CD14-positive monocyte (primary cell): ENCODE measurements around the gene DTNA. TPM values are rescaled to one million over a fixed set of nuclear protein-coding genes. Genes with fewer than 3 reads are reported as not detected.

Experiments
- DNase-seq, 3 donors: peaks; one replicate each; pipeline ENCODE4 v3.0.0-alpha.2; 2011 to 2022
- H2AFZ ChIP-seq: 2 replicates; pipeline ENCODE4 v1.6.0; 2012; ENCODE audit warnings: mild to moderate bottlenecking, low read depth, low read length, inconsistent platforms; ENCODE audit not compliant: insufficient read depth, poor library complexity, severe bottlenecking
- H3K27ac ChIP-seq, 2 donors: 1 replicate in 1 of 2; 2 replicates in 1 of 2; pipeline ENCODE4 v1.5.1; 2012 to 2013; ENCODE audit warnings: low read length in 2 of 2, control low read depth in 1 of 2, inconsistent platforms in 1 of 2, low read depth in 1 of 2, mild to moderate bottlenecking in 1 of 2
- H3K27me3 ChIP-seq, 2 donors: one replicate each; pipeline versions ENCODE4 v1.6.0 to v1.6.1; 2011 to 2013; ENCODE audit warnings: low read length in 2 of 2; ENCODE audit not compliant: control insufficient read depth in 2 of 2, insufficient read depth in 2 of 2
- H3K36me3 ChIP-seq, 2 donors: replicated peaks in 1 of 2; 1 replicate in 1 of 2; 2 replicates in 1 of 2; pipeline versions ENCODE4 v1.5.1 to v1.6.1; 2012 to 2013; ENCODE audit warnings: low read length in 2 of 2, control low read depth in 1 of 2, inconsistent platforms in 1 of 2, mild to moderate bottlenecking in 1 of 2; ENCODE audit not compliant: insufficient read depth in 2 of 2, control insufficient read depth in 1 of 2
- H3K4me1 ChIP-seq, 2 donors: 1 replicate in 1 of 2; 2 replicates in 1 of 2; pipeline versions ENCODE4 v1.5.1 to v1.6.1; 2012 to 2013; ENCODE audit warnings: low read length in 2 of 2, control low read depth in 1 of 2, inconsistent platforms in 1 of 2, mild to moderate bottlenecking in 1 of 2, moderate library complexity in 1 of 2; ENCODE audit not compliant: insufficient read depth in 2 of 2, control insufficient read depth in 1 of 2
- H3K4me2 ChIP-seq: replicated peaks from 2 replicates; pipeline ENCODE3; 2012; ENCODE audit warnings: low read length, moderate library complexity, mild to moderate bottlenecking; ENCODE audit not compliant: poor library complexity, severe bottlenecking; ENCODE audit errors: extremely low read depth
- H3K4me3 ChIP-seq, 3 experiments: fragments of 200-600 bp in 1 of 3; sonication (generic) in 1 of 3; replicated peaks in 1 of 3; 1 replicate in 2 of 3; 2 replicates in 1 of 3; pipeline ENCODE4 v1.5.1; 2011 to 2013; ENCODE audit warnings: low read length in 3 of 3, mild to moderate bottlenecking in 3 of 3, control low read depth in 2 of 3, low read depth in 2 of 3, inconsistent platforms in 1 of 3, moderate library complexity in 1 of 3
- H3K79me2 ChIP-seq: 2 replicates; pipeline ENCODE4 v1.6.0; 2012; ENCODE audit warnings: mild to moderate bottlenecking, control low read depth, inconsistent platforms, low read length, moderate library complexity; ENCODE audit not compliant: insufficient read depth
- H3K9ac ChIP-seq: 2 replicates; pipeline ENCODE4 v1.6.0; 2017; ENCODE audit warnings: low read length, mild to moderate bottlenecking; ENCODE audit not compliant: insufficient read depth, poor library complexity, severe bottlenecking
- H3K9me3 ChIP-seq, 2 donors: replicated peaks in 1 of 2; 1 replicate in 1 of 2; 2 replicates in 1 of 2; pipeline versions ENCODE4 v1.5.1 to v1.6.1; 2012 to 2013; ENCODE audit warnings: low read length in 2 of 2, control low read depth in 1 of 2; ENCODE audit not compliant: control insufficient read depth in 1 of 2, insufficient read depth in 1 of 2
- H4K20me1 ChIP-seq: 2 replicates; pipeline ENCODE4 v1.6.0; 2012; ENCODE audit warnings: mild to moderate bottlenecking, low read length, control low read depth, moderate library complexity; ENCODE audit not compliant: insufficient read depth
- H3K27ac Mint-ChIP-seq, 7 donors: one replicate each; pipeline ENCODE4 v1.8.0; 2020; ENCODE audit warnings: mild to moderate bottlenecking in 7 of 7, mixed read lengths in 7 of 7, moderate library complexity in 6 of 7, inconsistent platforms in 2 of 7
- H3K27me3 Mint-ChIP-seq, 3 donors: one replicate each; pipeline ENCODE4 v1.8.0; 2021 to 2022; ENCODE audit warnings: low read depth in 3 of 3, mild to moderate bottlenecking in 3 of 3, mixed read lengths in 3 of 3, moderate library complexity in 3 of 3, inconsistent platforms in 1 of 3
- H3K36me3 Mint-ChIP-seq, 2 donors: one replicate each; pipeline ENCODE4 v1.8.0; 2020; ENCODE audit warnings: mixed read lengths in 2 of 2, inconsistent platforms in 1 of 2, mild to moderate bottlenecking in 1 of 2
- H3K4me1 Mint-ChIP-seq: one replicate; pipeline ENCODE4 v1.8.0; 2020; ENCODE audit warnings: mild to moderate bottlenecking, mixed read lengths
- H3K4me3 Mint-ChIP-seq, 2 donors: one replicate each; pipeline ENCODE4 v1.8.0; 2020; ENCODE audit warnings: mild to moderate bottlenecking in 2 of 2, mixed read lengths in 2 of 2, moderate library complexity in 1 of 2
- H3K9me3 Mint-ChIP-seq, 7 donors: one replicate each; pipeline ENCODE4 v1.8.0; 2020 to 2022; ENCODE audit warnings: mixed read lengths in 7 of 7, mild to moderate bottlenecking in 6 of 7, moderate library complexity in 6 of 7, inconsistent platforms in 2 of 7
- CTCF ChIP-seq: fragments of 200-600 bp; IDR thresholded peaks from one replicate; pipeline ENCODE4 v1.8.0; 2022; ENCODE audit warnings: antibody characterized with exemption, mild to moderate bottlenecking
- WGBS: methylation state at CpG from one replicate; pipeline ENCODE4 v1.1.5; 2013; ENCODE audit warnings: missing lambda C conversion rate; ENCODE audit not compliant: insufficient coverage; 5-methylcytosine and 5-hydroxymethylcytosine counted together
- intact Hi-C, 2 donors: fragments of 100-400 bp; cut with micrococcal nuclease; formaldehyde crosslinking; loops; one replicate each; pipeline versions ENCODE4 v1.15.0 to v1.15.1; 2023
- polyA plus RNA-seq, 3 donors: library from polyadenylated mRNA; depleted of rRNA in 1 of 3; unstranded in 2 of 3; stranded (reverse) in 1 of 3; fragments of 300-500 nt in 2 of 3; fragments of >200 nt in 1 of 3; fragmentation: Illumina TruSeq in 2 of 3; gene quantifications; 1 replicate in 2 of 3; 2 replicates in 1 of 3; pipeline ENCODE4 v1.2.3, GENCODE V29; 2012 to 2021

Gene DTNA
- polyA plus RNA-seq, 3 donors = 0.53 to 2.3 (median 0.76) TPM

- no peaks in the 10 kb centered on the region for H3K36me3 ChIP-seq
- 92% methylated on average over 4 of the region's 6 CpGs for WGBS
- DNase-seq = no peak
- no peak overlapping the region for H3K4me3 ChIP-seq
- H3K27ac ChIP-seq = no peak overlapping the region
- no peaks in the 10 kb centered on the region for H3K4me1 Mint-ChIP-seq
- H3K9ac ChIP-seq = no peak overlapping the region
- no peak overlapping the region for H2AFZ ChIP-seq
- peaks cover 0 to 4% (median 0%) of the 10 kb centered on the region in 3 donors for H3K27me3 Mint-ChIP-seq
- H3K27me3 ChIP-seq = no peaks in the 10 kb centered on the region
- H3K4me2 ChIP-seq = no peak overlapping the region
- no peaks in the 10 kb centered on the region for H3K4me1 ChIP-seq
- H4K20me1 ChIP-seq = no peaks in the 10 kb centered on the region
- H3K9me3 ChIP-seq = no peaks in the 10 kb centered on the region
- no peak overlapping the region for H3K4me3 Mint-ChIP-seq
- H3K9me3 Mint-ChIP-seq = no peaks in the 10 kb centered on the region
- intact Hi-C loops = no loop called here
- no peak overlapping the region for H3K27ac Mint-ChIP-seq
- no peaks in the 10 kb centered on the region for H3K79me2 ChIP-seq
- H3K36me3 Mint-ChIP-seq = peaks cover 0 to 2% of the 10 kb centered on the region in 2 donors
- no peak for TF ChIP-seq CTCF
Observed at GRCh38 chr18:34821669-34822210, 111.6 kb downstream of the DTNA start.

GRCh38 chr18:34828093-34828492 lies 118.0 kb downstream of the DTNA start:
- Histone ChIP-seq H3K27me3 (no peaks in the 10 kb centered on the region), H2AFZ (no peak overlapping the region), H3K4me2 (no peak overlapping the region), H3K4me3 (no peak overlapping the region), H3K9ac (no peak overlapping the region), H3K9me3 (no peaks in the 10 kb centered on the region), H3K27ac (no peak overlapping the region), H3K36me3 (no peaks in the 10 kb centered on the region), H3K4me1 (no peaks in the 10 kb centered on the region), H3K79me2 (no peaks in the 10 kb centered on the region), H4K20me1 (no peaks in the 10 kb centered on the region)
- WGBS = no CpG with 5 or more reads among the region's 2 CpGs
- Mint-ChIP-seq H3K4me3 (no peak overlapping the region), H3K27ac (no peak overlapping the region), H3K9me3 (no peaks in the 10 kb centered on the region), H3K36me3 (no peaks in the 10 kb centered on the region), H3K4me1 (no peaks in the 10 kb centered on the region), H3K27me3 (peaks cover 0 to 2% (median 0%) of the 10 kb centered on the region in 3 donors)
- no peak for TF ChIP-seq CTCF
- DNase-seq = no peak
- intact Hi-C loops = no loop called here
